ENCODE measurements around the gene BSND.

The BSND gene

GRCh38 chr1:55051621-55052020 is 52.9 kb downstream of the BSND start:
- TF ChIP-seq CREB5 (CRISPR knock-in tag; IDR thresholded peaks at IDR 0.05; ENCODE audit: low read depth) = no peak
- no peak for TF ChIP-seq CSDC2 (CRISPR knock-in tag; IDR thresholded peaks at IDR 0.05)
- TF ChIP-seq ZNF565 (CRISPR knock-in tag; conservative IDR thresholded peaks at IDR 0.05; ENCODE audit: low read depth) = no peak
- no peak for TF ChIP-seq TSHZ2 (CRISPR knock-in tag; IDR thresholded peaks at IDR 0.05)
- TF ChIP-seq ZC3H10 (CRISPR knock-in tag; IDR thresholded peaks at IDR 0.05) = no peak
- TF ChIP-seq ZNF70 (CRISPR knock-in tag; IDR thresholded peaks at IDR 0.05) = no peak
- no peak for TF ChIP-seq OSR1 (CRISPR knock-in tag; IDR thresholded peaks at IDR 0.05)
- no peak for TF ChIP-seq CSRNP3 (CRISPR knock-in tag; IDR thresholded peaks at IDR 0.05)
- TF ChIP-seq ZFP3 (CRISPR knock-in tag; IDR thresholded peaks at IDR 0.05) = no peak
- no peak for TF ChIP-seq BACH2 (CRISPR knock-in tag; IDR thresholded peaks at IDR 0.05; ENCODE audit: borderline replicate concordance)
- no peak for TF ChIP-seq RARB (CRISPR knock-in tag; IDR thresholded peaks at IDR 0.05)
- ATAC-seq = no peak

- TF ChIP-seq CSDC2 (CRISPR knock-in tag; IDR thresholded peaks at IDR 0.05) = no peak
- TF ChIP-seq ZNF8 (CRISPR knock-in tag; IDR thresholded peaks at IDR 0.05) = no peak
- TF ChIP-seq TCF4 (CRISPR knock-in tag; IDR thresholded peaks at IDR 0.05; ENCODE audit: borderline replicate concordance) = no peak
- no peak for ATAC-seq
Measured at GRCh38 chr1:55052221-55053142, 53.7 kb downstream of the BSND start.

- ATAC-seq = no peak
- no peak for TF ChIP-seq TOX (CRISPR knock-in tag; IDR thresholded peaks at IDR 0.05; ENCODE audit: borderline replicate concordance)
- no peak for TF ChIP-seq SNAI2 (CRISPR knock-in tag; IDR thresholded peaks at IDR 0.05)
- no peak for TF ChIP-seq BACH2 (CRISPR knock-in tag; IDR thresholded peaks at IDR 0.05; ENCODE audit: borderline replicate concordance)
- no peak for TF ChIP-seq ZNF8 (CRISPR knock-in tag; IDR thresholded peaks at IDR 0.05)
- TF ChIP-seq PPARA (CRISPR knock-in tag; IDR thresholded peaks at IDR 0.05; ENCODE audit: borderline replicate concordance) = no peak
- TF ChIP-seq CSDC2 (CRISPR knock-in tag; IDR thresholded peaks at IDR 0.05) = no peak
- no peak for TF ChIP-seq ARNTL (CRISPR knock-in tag; IDR thresholded peaks at IDR 0.05; ENCODE audit: borderline replicate concordance, low read depth)
- no peak for TF ChIP-seq ZFP30 (CRISPR knock-in tag; IDR thresholded peaks at IDR 0.05)
Measured at GRCh38 chr1:55053265-55053954, 54.7 kb downstream of the BSND start.

GRCh38 chr1:55054396-55054795 is 55.7 kb downstream of the BSND start:
- ATAC-seq = no peak
- TF ChIP-seq GLIS3 (CRISPR knock-in tag; IDR thresholded peaks at IDR 0.05) (no peak), CSRNP3 (CRISPR knock-in tag; IDR thresholded peaks at IDR 0.05) (no peak), ZNF565 (CRISPR knock-in tag; conservative IDR thresholded peaks at IDR 0.05; ENCODE audit: low read depth) (no peak), PPARA (CRISPR knock-in tag; IDR thresholded peaks at IDR 0.05; ENCODE audit: borderline replicate concordance) (no peak), CREB5 (CRISPR knock-in tag; IDR thresholded peaks at IDR 0.05; ENCODE audit: low read depth) (no peak), OSR1 (CRISPR knock-in tag; IDR thresholded peaks at IDR 0.05) (no peak), ZFP30 (CRISPR knock-in tag; IDR thresholded peaks at IDR 0.05) (no peak), TSHZ2 (CRISPR knock-in tag; IDR thresholded peaks at IDR 0.05) (no peak), POU6F1 (CRISPR knock-in tag; IDR thresholded peaks at IDR 0.05; ENCODE audit: borderline replicate concordance, low read depth) (no peak), BACH2 (CRISPR knock-in tag; IDR thresholded peaks at IDR 0.05; ENCODE audit: borderline replicate concordance) (no peak), ZNF70 (CRISPR knock-in tag; IDR thresholded peaks at IDR 0.05) (no peak)
